Activated T-cell treated with anti-CD3 and anti-CD28 coated beads, Interleukin-2, amount 50 U/mL, for 48 hours (primary cell): ENCODE results near the gene GYS2.
A peak's percentile ranks its signal among the peaks of the same experiment; 100 is the strongest.

Experiments used
- DNase-seq, 2 experiments: peaks; one replicate each; pipeline ENCODE4 v3.0.0-alpha.2; 2020

GYS2 gene

GRCh38 chr12:21551841-21552465 is 52.7 kb downstream of the GYS2 start:
- no peak for DNase-seq

DNA sequence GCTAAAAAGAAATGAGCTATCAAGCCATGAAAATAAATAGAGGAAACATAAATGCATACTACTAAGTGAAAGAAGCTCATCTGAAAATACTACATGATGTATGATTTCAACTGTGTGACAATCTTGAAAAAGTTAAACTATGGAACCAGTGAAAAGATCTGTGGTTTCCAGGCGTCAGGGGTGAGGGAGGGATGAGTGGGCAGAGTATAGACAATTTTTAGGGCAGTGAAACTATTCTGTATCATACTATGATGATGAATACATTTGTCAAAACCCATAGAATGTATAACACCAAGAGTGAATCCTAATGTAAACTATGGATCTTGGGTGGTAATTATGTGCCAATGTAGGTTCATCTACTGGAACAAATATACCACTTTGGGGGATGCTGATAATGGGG is 57.2 kb downstream of the GYS2 start:
- DNase-seq = peak; percentile 35 to 47

- DNase-seq = no peak
These were observed 57.9 kb downstream of the GYS2 start for GRCh38 chr12:21546716-21547115.

DNA sequence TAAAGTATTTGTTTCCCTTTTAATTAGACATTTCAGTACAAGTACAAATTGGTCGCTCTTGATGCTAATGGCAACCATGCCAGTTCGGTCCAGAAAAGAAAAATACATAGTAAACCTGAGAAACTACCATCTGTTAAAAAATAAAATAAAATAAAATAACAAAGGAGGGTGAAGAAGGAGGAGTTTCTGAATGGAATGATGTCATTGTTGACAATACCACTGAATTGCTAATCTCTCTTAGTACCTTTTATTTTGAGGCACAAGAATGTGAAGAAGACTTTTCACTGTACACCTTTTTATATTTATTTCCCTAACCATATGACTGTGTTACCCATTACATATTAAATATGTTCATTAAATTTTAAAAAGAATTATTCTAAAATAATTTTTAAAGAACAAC is 59.1 kb downstream of the GYS2 start:
- no peak for DNase-seq

- DNase-seq = no peak
These were observed 61.5 kb downstream of the GYS2 start for GRCh38 chr12:21543151-21543550.

DNA sequence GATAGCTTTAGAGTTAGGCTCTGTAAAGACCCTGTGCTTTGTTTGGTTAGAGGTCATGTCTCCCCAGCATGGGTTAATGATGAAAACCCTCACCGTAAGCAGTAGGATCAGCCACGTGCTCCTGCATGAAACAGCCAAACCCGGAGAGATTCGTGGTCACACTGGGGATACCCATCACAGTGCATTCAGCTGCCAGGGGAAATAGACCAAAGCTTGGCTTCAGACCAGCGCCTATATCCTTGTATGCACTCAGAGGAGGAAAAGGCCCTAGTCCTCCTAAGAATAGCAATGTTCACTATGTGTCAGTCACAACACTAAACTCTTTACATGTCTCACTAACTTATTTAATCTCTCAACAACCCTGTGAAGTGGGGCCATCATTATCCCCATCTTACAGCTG is 62.2 kb downstream of the GYS2 start:
- DNase-seq = no peak

DNA sequence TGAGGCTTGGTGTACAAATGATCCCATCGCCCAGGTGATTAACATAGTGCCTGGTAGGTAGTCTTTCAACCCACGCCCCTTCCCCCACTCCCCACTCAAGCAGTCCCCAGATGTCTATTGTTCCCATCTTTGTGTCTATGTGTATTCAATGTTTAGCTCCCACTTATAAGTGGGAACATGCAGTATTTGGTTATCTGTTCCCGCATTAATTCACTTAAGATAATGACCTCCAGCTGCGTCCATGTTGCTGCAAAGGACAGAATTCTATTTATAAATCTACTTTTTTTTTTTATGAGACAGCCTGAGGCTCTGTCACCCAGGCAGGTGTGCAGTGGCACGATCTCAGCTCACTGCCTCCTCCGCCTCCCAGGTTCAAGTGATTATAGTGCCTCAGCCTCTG is 62.9 kb downstream of the GYS2 start:
- DNase-seq = no peak

DNA sequence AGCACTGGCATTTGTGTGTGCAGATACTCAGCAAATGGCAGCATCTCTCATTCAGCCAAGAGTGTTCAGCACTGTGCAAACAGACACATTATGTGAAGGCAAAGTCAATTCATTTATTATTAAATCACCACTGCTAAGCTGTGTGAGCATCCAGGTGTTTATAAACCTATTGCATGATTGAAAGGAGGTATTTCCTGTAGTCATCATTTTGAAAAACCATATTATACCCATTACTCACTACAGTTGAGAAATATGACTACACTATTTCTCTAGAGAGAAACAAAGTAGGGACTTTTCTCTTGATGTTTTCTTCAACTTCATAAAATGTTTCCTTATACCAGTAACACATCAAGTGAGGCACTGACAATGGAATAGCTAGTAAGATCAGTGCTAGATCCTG is 64.8 kb downstream of the GYS2 start:
- no peak for DNase-seq

DNA sequence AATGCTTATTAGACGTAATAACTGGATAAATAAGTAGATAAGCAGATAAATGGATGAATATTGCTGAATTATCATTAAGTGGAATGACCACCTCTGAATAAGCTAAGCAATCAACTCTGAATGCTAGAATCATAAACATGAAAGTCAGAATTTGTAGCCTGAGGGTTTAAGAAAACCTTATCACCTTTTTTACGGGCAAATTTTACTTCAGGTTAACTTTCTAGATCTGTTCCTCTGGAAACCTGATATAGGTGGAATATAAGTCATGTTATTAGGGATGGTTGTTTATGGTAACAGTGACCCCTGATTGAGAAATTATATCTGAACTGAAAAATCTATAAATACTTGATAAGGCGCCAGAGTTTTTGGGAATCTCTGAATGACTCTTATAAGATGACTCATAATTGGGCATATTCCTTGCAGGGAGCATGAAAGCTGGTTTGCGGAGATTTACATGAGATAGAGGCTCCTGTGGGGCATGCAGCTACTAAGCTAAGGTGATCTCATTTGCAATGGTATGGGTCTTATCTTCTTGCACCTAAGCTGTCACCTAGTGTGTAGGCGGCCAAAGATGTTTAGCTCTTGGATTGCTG is 66.5 kb downstream of the GYS2 start:
- DNase-seq = no peak

DNA sequence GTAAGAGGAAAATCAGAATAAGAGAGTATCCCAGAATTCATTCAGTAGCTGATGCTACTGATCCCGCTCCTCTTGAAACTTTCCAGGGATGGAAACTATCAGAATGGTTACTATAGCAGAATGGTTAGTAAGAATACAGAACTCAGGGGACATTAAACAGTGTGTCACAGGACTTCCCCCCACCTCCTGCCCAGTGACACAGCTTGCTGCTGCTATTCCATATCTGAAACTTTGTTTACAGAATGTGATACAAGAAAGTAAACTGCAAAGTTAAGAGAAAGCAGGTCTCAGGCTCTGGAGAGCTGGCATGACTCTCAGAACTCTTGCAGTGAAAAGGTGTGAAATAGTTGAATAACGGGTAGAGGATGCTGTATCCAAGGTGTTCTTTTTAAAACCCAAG is 75.2 kb downstream of the GYS2 start:
- DNase-seq = no peak

DNA sequence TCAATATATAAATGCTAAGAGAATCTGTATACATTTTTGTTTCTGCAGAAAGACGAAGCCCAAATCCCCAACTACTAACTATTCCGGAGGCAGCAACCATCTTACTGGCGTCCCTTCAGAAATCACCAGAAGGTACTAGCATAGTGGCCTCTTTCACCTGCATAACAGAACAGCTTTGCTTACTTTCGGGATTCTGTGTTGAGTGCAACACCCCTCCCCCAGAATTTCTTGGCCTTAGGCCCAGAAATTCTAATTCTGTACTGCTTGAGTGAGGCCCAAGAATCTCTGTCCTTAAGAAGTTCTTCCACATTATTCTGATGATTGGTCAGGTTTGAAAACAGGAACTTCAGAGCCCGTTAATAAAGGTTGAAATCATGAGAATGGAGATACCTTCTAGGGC is 75.7 kb downstream of the GYS2 start:
- no peak for DNase-seq

GRCh38 chr12:21527451-21528180 is 77.0 kb downstream of the GYS2 start:
- DNase-seq = peak; percentile 73 to 80

DNA sequence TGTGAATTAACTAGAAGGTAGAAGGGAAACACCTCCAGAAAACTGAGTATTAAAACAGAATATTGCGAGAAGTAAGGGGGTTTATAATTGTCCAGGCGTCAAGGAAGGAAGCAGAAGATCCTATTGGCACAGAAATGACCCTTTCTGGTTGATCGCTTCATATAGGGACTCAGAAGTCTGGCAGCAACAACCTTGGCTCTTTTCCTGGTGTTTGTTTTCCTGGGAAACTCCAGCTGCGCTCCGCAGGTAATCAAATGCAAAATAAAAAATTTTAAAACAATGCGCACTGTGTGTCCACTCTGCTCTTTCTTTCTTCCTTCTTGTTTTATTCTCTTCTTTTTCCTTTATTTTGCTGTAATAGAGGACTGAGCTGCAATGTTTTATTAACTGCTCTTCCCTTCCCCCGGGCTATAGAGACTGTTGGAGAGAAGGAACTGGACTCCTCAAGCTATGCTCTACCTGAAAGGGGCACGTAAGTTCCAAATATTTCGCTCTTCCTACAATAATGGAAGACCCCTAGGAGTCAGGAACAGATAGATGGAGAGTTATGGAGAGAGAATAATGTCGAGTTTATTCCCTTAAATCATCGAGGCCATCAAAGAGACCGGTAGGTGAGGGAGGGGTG is 77.8 kb downstream of the GYS2 start:
- no peak for DNase-seq

- DNase-seq = no peak
These were observed 78.6 kb downstream of the GYS2 start, which contains the start of gene SPX for GRCh38 chr12:21526053-21526452. SPX (plus strand) TSS chr12:21526296; CDS start chr12:21526473, 177 bp downstream.

DNA sequence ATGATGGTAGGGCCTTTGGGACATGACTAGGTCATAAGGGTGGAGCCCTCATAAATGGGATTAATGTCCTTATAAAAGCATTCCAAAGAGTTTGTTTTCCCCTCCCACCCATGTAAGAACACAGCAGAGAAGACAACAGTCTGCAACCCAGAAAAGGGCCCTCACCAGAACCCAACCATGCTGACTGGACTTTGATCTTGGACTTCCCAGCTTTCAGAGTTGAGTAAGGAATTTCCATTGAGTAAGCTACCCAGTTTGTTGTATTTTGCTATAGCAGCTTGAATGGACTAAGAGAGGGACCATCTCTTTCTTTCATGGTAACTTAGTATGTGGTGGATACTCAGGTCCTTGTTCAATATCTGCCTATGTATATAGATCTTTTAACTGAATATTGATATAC is 81.5 kb downstream of the GYS2 start:
- DNase-seq = no peak

- DNase-seq = no peak
These were observed 83.1 kb downstream of the GYS2 start for GRCh38 chr12:21521541-21521940.

DNA sequence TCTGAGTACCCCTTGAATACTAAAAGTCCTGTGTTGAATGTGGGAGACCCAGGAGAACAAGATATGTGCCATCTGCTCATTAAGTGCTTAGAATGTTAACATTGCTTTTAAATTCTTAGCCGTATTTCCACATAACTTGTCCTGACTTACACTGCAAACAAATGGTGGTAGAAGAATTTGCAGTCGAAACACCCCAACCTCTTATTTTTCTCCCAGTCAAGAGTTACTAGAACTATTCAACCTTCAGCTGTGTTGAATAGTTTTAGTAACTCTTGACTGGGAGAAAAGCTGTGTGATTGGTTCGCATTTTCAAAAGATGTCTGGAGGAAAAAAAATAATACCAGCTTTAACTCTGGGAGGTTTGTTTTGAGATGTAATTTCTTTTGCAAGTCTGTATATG is 86.2 kb downstream of the GYS2 start:
- no peak for DNase-seq

GRCh38 chr12:21516281-21516680 is 88.4 kb downstream of the GYS2 start:
- no peak for DNase-seq

- DNase-seq = no peak
These were observed 94.9 kb downstream of the GYS2 start for GRCh38 chr12:21509768-21510167.

DNA sequence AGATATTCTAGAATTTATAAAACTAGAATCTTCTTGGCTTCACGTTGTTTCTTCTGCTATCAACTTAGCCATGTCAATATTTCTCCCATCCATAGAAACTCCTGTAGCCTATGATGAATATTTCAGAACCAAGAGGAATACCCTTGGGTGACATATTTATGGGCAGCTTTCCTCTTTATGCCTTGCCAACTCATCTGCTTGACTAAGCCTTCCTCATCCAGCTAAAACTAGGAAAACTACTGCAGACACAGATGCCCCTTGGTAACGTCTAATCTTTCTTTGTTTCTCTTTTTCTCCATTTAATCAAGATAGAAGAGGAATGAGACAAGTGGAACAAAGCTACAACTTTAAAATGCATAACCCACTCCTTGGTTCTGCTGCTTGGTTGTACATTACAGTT is 96.8 kb downstream of the GYS2 start:
- no peak for DNase-seq

DNA sequence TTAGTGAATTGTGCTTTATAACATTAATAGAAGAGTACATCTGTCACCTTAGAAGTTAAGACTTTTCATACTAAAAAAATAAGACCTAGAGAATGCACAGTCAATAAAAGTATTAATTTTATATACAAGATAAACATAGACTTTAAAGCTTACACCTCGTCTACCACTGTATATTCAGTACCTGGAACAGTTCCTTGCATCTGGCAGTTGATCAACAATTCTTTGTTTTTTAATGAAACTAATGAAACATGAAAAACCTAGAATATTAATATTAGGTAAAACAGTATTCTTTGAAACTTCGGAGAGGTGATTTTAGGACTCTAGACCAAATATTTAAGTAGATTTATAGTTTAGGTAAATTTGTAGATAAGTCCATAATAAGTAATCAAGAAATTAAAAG is 98.8 kb downstream of the GYS2 start:
- DNase-seq = no peak

- no peak for DNase-seq
These were observed 101.8 kb downstream of the GYS2 start for GRCh38 chr12:21502872-21503271.

DNA sequence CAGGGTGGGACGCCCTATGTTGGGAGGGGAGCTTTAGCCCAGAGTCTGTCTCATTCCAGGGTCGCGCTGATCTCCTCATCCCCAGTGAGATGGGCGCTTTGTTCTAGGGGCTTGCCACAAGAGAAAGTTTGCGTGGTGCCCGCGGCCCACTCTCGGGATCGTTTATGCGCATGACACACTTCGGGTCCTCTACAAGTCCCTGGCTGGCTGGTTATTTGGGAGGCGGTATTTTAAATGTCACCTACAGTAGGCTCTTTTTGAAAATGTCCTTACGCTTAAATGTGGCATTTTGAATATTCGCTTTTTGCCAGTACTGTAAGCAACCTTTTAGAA is 102.5 kb downstream of the GYS2 start:
- DNase-seq = no peak
